Measurements from ENCODE around the gene DNAJC12. TPM values are rescaled to one million over a fixed set of nuclear protein-coding genes. Genes with fewer than 3 reads are reported as not detected.
"Not testable (repeated sequence)": the region's sequence is repeated elsewhere in the genome, so short reads cannot be mapped to it uniquely, and the experiment has no call there.

DNAJC12 gene
- total RNA-seq, 1 experiment from 2014 or later = 72.8 TPM

DNA sequence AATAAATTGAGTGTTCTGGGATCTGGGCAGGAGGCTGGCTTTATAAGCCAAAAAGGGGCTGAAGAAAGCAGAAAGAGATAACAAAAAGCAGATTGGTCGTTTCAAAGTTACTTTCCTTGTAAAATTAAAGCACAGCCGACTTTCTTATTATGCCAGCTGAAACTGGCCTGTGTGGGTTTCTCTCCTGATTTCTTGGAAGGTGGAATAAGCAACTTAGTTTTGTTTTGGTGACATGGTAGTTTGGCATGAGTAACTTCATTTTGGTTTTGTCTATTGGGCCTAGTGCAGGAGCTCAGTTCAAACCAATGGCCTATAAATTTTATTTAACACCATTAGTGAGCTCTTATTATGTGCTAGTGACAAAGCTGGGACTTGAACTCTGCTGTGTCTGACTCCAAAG lies 13.2 kb upstream of the DNAJC12 start:
- no peaks in the 10 kb centered on the region for H3K9me2 ChIP-seq (replicated peaks; ENCODE audit: insufficient read depth, low read length)
- H3K4me3 ChIP-seq (ENCODE audit: low read length) = no peak overlapping the region
- H2AFZ ChIP-seq (ENCODE audit: low read length) = no peak overlapping the region
- no peaks in the 10 kb centered on the region for H3K36me3 ChIP-seq (ENCODE audit: insufficient read depth, low read length)
- no peaks in the 10 kb centered on the region for H4K20me1 ChIP-seq (ENCODE audit: insufficient read depth, low read depth, low read length)
- DNase-seq = no peak
- H3K9me3 ChIP-seq (ENCODE audit: low read length) = no peaks in the 10 kb centered on the region
- H3K27ac ChIP-seq (ENCODE audit: low read length) = no peak overlapping the region
- peaks cover 7% of the 10 kb centered on the region for H3K4me1 ChIP-seq (ENCODE audit: low read length)
- H3K9ac ChIP-seq (ENCODE audit: low read length) = no peak overlapping the region
- 0 out of 2 replicates have a peak, but pooled peaks cover 4% of the 10 kb centered on the region for H3K79me2 ChIP-seq (ENCODE audit: low read length)
- H3K4me2 ChIP-seq (ENCODE audit: low read depth, low read length, poor library complexity, severe bottlenecking) = no peak overlapping the region
- H3K27me3 ChIP-seq (ENCODE audit: low read length) = no peaks in the 10 kb centered on the region

DNA sequence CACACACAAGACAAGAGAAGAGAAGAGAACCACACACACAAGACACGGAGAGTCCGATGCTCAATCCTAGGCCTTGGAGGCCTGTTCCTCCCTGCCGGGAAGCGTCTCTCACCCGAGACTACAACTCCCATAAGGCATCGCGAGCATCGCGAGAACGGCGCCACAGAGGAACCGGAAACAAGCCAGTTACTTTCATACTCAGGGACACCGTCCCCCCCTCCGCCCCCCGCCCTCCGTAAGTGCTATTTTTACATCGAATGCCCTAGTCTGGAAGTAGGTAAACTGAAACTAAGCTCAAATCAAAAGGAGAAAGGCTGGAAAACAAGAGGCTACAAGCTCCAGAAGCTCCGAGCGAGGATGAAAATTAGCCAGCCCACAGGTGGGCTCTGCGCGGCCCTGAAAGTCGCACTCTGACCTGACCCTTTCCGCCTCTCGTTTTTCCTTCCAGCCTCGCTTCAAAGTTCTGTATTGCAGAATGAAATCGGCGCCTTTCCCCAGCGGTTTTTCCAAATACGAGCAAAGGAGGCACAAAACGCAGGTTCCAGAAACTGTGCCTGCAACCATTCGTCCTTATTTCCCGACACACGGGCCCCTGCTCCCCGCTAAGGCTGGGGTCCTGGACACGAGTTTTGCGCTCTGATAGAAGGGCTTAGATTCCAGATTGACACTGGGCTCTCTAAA lies 11.5 kb upstream of the DNAJC12 start:
- DNase-seq = peak; percentile 97
- peak overlapping the region; percentile 83 for H3K4me2 ChIP-seq (ENCODE audit: low read depth, low read length, poor library complexity, severe bottlenecking)
- H3K36me3 ChIP-seq (ENCODE audit: insufficient read depth, low read length) = no peaks in the 10 kb centered on the region
- H2AFZ ChIP-seq (ENCODE audit: low read length) = peak overlapping the region; percentile 63
- H4K20me1 ChIP-seq (ENCODE audit: insufficient read depth, low read depth, low read length) = no peaks in the 10 kb centered on the region
- peak overlapping the region; percentile 49 for H3K27ac ChIP-seq (ENCODE audit: low read length)
- peak overlapping the region; percentile 86 for H3K4me3 ChIP-seq (ENCODE audit: low read length)
- H3K9ac ChIP-seq (ENCODE audit: low read length) = peak overlapping the region; percentile 85
- H3K27me3 ChIP-seq (ENCODE audit: low read length) = no peaks in the 10 kb centered on the region
- 0 out of 2 replicates have a peak, but pooled peaks cover 4% of the 10 kb centered on the region for H3K79me2 ChIP-seq (ENCODE audit: low read length)
- H3K4me1 ChIP-seq (ENCODE audit: low read length) = peaks cover 7% of the 10 kb centered on the region
- no peaks in the 10 kb centered on the region for H3K9me3 ChIP-seq (ENCODE audit: low read length)
- H3K9me2 ChIP-seq (replicated peaks; ENCODE audit: insufficient read depth, low read length) = no peaks in the 10 kb centered on the region

DNA sequence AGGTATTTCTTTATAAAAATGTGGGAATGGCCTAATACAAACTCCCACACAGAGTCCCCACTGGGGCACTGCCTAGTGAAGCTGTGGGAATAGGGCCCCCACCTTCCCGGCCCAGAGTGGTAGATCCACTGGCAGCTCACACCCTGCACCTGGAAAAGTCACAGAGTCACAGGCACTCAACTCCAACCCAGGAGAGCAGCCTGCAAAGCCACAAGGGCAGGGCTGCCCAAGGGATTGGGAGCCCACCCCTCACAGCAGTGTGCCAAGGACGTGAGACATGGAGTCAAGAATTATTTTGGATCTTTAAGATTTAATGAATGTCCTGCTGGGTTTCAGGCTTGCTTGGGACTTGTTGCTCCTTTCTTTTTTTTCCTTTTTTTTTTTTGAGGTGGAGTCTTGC lies 5.3 kb upstream of the DNAJC12 start:
- Histone ChIP-seq H3K4me3 (ENCODE audit: low read length) (no peak overlapping the region), H3K4me2 (ENCODE audit: low read depth, low read length, poor library complexity, severe bottlenecking) (no peak overlapping the region), H3K9me3 (ENCODE audit: low read length) (no peaks in the 10 kb centered on the region), H3K4me1 (ENCODE audit: low read length) (peaks cover under 1% of the 10 kb centered on the region; the same call in 1 of the 2 replicates), H3K79me2 (ENCODE audit: low read length) (no peaks in the 10 kb centered on the region), H4K20me1 (ENCODE audit: insufficient read depth, low read depth, low read length) (no peaks in the 10 kb centered on the region), H3K27me3 (ENCODE audit: low read length) (no peaks in the 10 kb centered on the region), H2AFZ (ENCODE audit: low read length) (no peak overlapping the region), H3K9me2 (replicated peaks; ENCODE audit: insufficient read depth, low read length) (no peaks in the 10 kb centered on the region), H3K27ac (ENCODE audit: low read length) (no peak overlapping the region), H3K9ac (ENCODE audit: low read length) (no peak overlapping the region), H3K36me3 (ENCODE audit: insufficient read depth, low read length) (no peaks in the 10 kb centered on the region)
- no peak for DNase-seq

DNA sequence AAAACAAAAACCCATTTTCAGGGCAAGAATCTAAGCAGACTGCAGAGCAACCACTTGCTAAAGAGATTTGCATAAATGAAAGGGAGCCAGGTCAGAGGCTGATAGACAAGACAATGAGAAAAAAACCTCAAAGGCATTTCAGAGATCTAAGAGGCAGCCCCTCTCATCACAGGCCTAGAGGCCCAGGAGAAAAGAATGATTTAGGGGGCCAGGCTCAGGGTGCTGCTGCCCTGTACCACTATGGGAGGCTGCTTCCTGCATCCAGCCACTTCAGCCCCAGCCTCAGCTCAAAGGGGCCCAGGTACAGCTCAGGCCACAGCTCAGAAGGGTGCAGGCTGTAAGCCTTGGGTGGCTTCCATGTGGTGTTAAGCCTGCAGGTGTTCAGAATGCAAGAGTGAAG lies 3.7 kb upstream of the DNAJC12 start:
- no peak overlapping the region for H3K27ac ChIP-seq (ENCODE audit: low read length)
- peaks cover 11% of the 10 kb centered on the region for H3K79me2 ChIP-seq (ENCODE audit: low read length)
- H3K4me3 ChIP-seq (ENCODE audit: low read length) = no peak overlapping the region
- H3K4me2 ChIP-seq (ENCODE audit: low read depth, low read length, poor library complexity, severe bottlenecking) = no peak overlapping the region
- no peak overlapping the region for H3K9ac ChIP-seq (ENCODE audit: low read length)
- H3K4me1 ChIP-seq (ENCODE audit: low read length) = peaks cover 7% of the 10 kb centered on the region
- no peaks in the 10 kb centered on the region for H4K20me1 ChIP-seq (ENCODE audit: insufficient read depth, low read depth, low read length)
- no peaks in the 10 kb centered on the region for H3K27me3 ChIP-seq (ENCODE audit: low read length)
- H3K36me3 ChIP-seq (ENCODE audit: insufficient read depth, low read length) = no peaks in the 10 kb centered on the region
- DNase-seq = no peak
- no peaks in the 10 kb centered on the region for H3K9me3 ChIP-seq (ENCODE audit: low read length)
- no peaks in the 10 kb centered on the region for H3K9me2 ChIP-seq (replicated peaks; ENCODE audit: insufficient read depth, low read length)
- H2AFZ ChIP-seq (ENCODE audit: low read length) = no peak overlapping the region

DNA sequence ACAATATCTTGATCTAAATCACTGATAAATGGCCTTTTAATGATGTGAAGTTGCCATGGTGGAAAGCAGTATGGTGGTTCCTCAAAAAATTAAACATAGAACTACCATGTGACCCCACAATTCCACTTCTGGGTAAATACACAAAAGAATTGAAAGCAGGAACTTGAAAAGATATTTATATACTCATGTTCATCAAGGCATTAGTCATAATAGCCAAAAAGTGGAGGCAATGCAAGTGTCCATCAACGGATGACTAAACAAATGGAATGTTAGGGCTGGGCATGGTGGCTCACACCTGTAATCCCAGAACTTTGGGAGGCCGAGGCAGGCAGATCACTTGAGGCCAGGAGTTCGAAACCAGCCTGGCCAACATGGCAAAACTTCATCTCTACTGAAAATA lies 2.0 kb upstream of the DNAJC12 start:
- H3K9me3 ChIP-seq (ENCODE audit: low read length) = no peaks in the 10 kb centered on the region
- H3K4me3 ChIP-seq (ENCODE audit: low read length) = no peak overlapping the region
- H3K4me1 ChIP-seq (ENCODE audit: low read length) = peaks cover 14% of the 10 kb centered on the region
- no peaks in the 10 kb centered on the region for H3K9me2 ChIP-seq (replicated peaks; ENCODE audit: insufficient read depth, low read length)
- H3K36me3 ChIP-seq (ENCODE audit: insufficient read depth, low read length) = no peaks in the 10 kb centered on the region
- H3K27me3 ChIP-seq (ENCODE audit: low read length) = no peaks in the 10 kb centered on the region
- H3K27ac ChIP-seq (ENCODE audit: low read length) = no peak overlapping the region
- DNase-seq = no peak
- no peak overlapping the region for H3K4me2 ChIP-seq (ENCODE audit: low read depth, low read length, poor library complexity, severe bottlenecking)
- H2AFZ ChIP-seq (ENCODE audit: low read length) = no peak overlapping the region
- no peaks in the 10 kb centered on the region for H4K20me1 ChIP-seq (ENCODE audit: insufficient read depth, low read depth, low read length)
- H3K79me2 ChIP-seq (ENCODE audit: low read length) = peaks cover 28% of the 10 kb centered on the region
- H3K9ac ChIP-seq (ENCODE audit: low read length) = no peak overlapping the region

DNA sequence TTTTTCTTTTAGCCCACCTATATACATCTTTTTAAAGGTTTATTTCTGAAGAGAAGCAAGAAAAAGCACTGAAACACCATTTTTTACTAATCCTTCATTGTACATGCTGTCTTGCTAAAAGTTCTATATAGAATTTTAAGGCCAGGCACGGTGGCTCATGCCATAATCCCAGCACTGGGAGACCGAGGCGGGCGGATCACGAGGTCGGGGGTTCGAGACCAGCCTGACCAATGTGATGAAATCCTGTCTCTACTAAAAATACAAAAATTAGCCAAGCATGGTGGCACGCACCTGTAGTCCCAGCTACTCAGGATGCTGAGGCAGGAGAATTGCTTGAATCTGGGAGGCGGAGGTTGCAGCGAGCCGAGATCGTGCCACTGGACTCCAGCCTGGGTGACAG lies 1.5 kb upstream of the DNAJC12 start:
- not testable (repeated sequence) for H3K9ac ChIP-seq (ENCODE audit: low read length); H3K36me3 ChIP-seq (ENCODE audit: insufficient read depth, low read length); H3K27ac ChIP-seq (ENCODE audit: low read length); H3K9me3 ChIP-seq (ENCODE audit: low read length); H3K27me3 ChIP-seq (ENCODE audit: low read length); H4K20me1 ChIP-seq (ENCODE audit: insufficient read depth, low read depth, low read length); H3K4me2 ChIP-seq (ENCODE audit: low read depth, low read length, poor library complexity, severe bottlenecking); H2AFZ ChIP-seq (ENCODE audit: low read length); H3K9me2 ChIP-seq (replicated peaks; ENCODE audit: insufficient read depth, low read length); H3K4me3 ChIP-seq (ENCODE audit: low read length); DNase-seq
- peaks cover 14% of the 10 kb centered on the region for H3K4me1 ChIP-seq (ENCODE audit: low read length)
- H3K79me2 ChIP-seq (ENCODE audit: low read length) = peaks cover 32% of the 10 kb centered on the region

DNA sequence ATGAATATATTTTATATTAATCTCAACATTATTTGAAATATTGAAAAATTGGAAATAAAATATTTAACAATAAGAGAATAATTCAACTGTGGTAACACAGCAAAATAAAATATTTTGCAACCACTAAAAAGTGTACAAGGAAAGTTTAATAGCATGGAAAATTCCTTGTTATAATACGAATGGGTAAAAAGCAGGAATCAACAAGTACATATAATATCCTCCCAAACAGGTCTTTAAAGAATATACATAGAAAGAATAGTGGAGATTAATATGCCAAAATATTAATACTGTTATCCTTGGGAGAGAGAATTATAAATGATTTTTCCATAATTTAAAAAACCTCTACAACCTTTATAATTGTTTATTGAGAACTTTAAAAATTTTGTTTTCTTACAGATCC lies 1.0 kb downstream of the DNAJC12 start:
- Histone ChIP-seq H3K9me2 (replicated peaks; ENCODE audit: insufficient read depth, low read length) (no peaks in the 10 kb centered on the region), H3K9me3 (ENCODE audit: low read length) (no peaks in the 10 kb centered on the region), H4K20me1 (ENCODE audit: insufficient read depth, low read depth, low read length) (no peaks in the 10 kb centered on the region), H2AFZ (ENCODE audit: low read length) (no peak overlapping the region), H3K4me2 (ENCODE audit: low read depth, low read length, poor library complexity, severe bottlenecking) (peak overlapping the region; percentile 84), H3K27ac (ENCODE audit: low read length) (peak overlapping the region; percentile 63), H3K4me3 (ENCODE audit: low read length) (peak overlapping the region; percentile 70), H3K27me3 (ENCODE audit: low read length) (no peaks in the 10 kb centered on the region), H3K36me3 (ENCODE audit: insufficient read depth, low read length) (no peaks in the 10 kb centered on the region), H3K4me1 (ENCODE audit: low read length) (peaks cover 14% of the 10 kb centered on the region), H3K79me2 (ENCODE audit: low read length) (peaks cover 56% of the 10 kb centered on the region), H3K9ac (ENCODE audit: low read length) (peak overlapping the region; percentile 69)
- DNase-seq = no peak

DNA sequence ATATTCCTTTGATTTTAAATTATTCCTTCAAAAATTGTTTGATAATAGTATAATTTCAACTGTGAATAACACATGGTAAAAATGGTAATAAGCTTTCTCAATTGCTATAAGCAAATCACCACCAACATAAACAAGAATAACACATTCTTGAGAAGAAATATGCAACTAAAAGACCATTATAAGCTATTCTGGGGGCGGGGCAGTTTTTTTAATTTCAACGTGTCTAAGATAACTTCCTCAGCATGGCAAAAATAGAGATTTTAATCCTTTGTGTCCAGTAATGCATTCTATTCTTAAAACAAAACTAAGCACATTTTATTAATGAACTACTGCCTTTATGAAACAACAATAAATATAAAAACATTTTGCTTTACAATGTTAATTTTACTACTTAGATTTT lies 1.5 kb downstream of the DNAJC12 start:
- Histone ChIP-seq H3K27me3 (ENCODE audit: low read length) (no peaks in the 10 kb centered on the region), H3K4me2 (ENCODE audit: low read depth, low read length, poor library complexity, severe bottlenecking) (peak overlapping the region; percentile 84), H2AFZ (ENCODE audit: low read length) (no peak overlapping the region), H3K4me3 (ENCODE audit: low read length) (peak overlapping the region; percentile 56), H3K36me3 (ENCODE audit: insufficient read depth, low read length) (0 out of 2 replicates have a peak, but pooled peaks cover 2% of the 10 kb centered on the region), H4K20me1 (ENCODE audit: insufficient read depth, low read depth, low read length) (no peaks in the 10 kb centered on the region), H3K27ac (ENCODE audit: low read length) (peak overlapping the region; percentile 63), H3K79me2 (ENCODE audit: low read length) (peaks cover 60% of the 10 kb centered on the region), H3K9me2 (replicated peaks; ENCODE audit: insufficient read depth, low read length) (no peaks in the 10 kb centered on the region), H3K9me3 (ENCODE audit: low read length) (no peaks in the 10 kb centered on the region), H3K9ac (ENCODE audit: low read length) (peak overlapping the region; percentile 30), H3K4me1 (ENCODE audit: low read length) (peaks cover 14% of the 10 kb centered on the region)
- DNase-seq = peak; percentile 82

Data from Karpas-422 (cell line).